ENCODE results near the gene LST1. TPM values are rescaled to one million over a fixed set of nuclear protein-coding genes. Genes with fewer than 3 reads are reported as not detected.

Gene LST1
- total and polyA plus RNA-seq, 2 of the 4 experiments (the other 2 are of a cell fraction) = not detected

GRCh38 chr6:31560697-31561058 is 25.4 kb upstream of the LST1 start:
- H4K8ac ChIP-seq (ENCODE audit: low read depth in 2 of 2, low read length in 2 of 2) = peak overlapping the region in 1 of 2 experiments; percentile 57; a peak in 1 of 4 replicates
- H3K79me1 ChIP-seq (ENCODE audit: low read depth in 1 of 2, low read length in 2 of 2) = peaks cover 9 to 20% of the 10 kb centered on the region in 2 experiments; a peak in 3 of 4 replicates
- no peak overlapping the region for H4K5ac ChIP-seq (ENCODE audit: low read depth, low read length)
- peaks cover 27% of the 10 kb centered on the region for H3K36me3 ChIP-seq (ENCODE audit: control insufficient read depth, insufficient read depth, low read length)
- H4K20me1 ChIP-seq (ENCODE audit: insufficient read depth, low read length) = no peaks in the 10 kb centered on the region
- DNase-seq (no peak), ATAC-seq (ENCODE audit: low read depth) (no peak)
- H3K4me3 ChIP-seq (ENCODE audit: insufficient read depth, low read depth, low read length) = no peak overlapping the region
- no peak overlapping the region for H2BK15ac ChIP-seq (ENCODE audit: low read depth, low read length)
- H2AFZ ChIP-seq (replicated peaks; ENCODE audit: low read length, poor library complexity) = no peak overlapping the region
- peak overlapping the region; percentile 8; the same call in 1 of the 2 replicates for H3K14ac ChIP-seq (replicated peaks; ENCODE audit: low read depth, low read length)
- no peaks in the 10 kb centered on the region for H3K9me3 ChIP-seq (ENCODE audit: control insufficient read depth, insufficient read depth, low read length)
- peak overlapping the region; percentile 29; the same call in 1 of the 2 replicates for H2AK5ac ChIP-seq (ENCODE audit: low read depth, low read length)
- H3K4me2 ChIP-seq (ENCODE audit: low read depth, low read length) = peak overlapping the region; percentile 27; the same call in 1 of the 2 replicates
- CTCF ChIA-PET = interaction anchor here (0.6 to 0.7 kb wide), 3 partner anchors 13 to 38 kb away, joined by 3 to 6 read pairs (median 4); partner anchors contain the start of gene NFKBIL1
- dilution Hi-C loops (cut with HindIII; ENCODE audit: low sequenced_read_pairs, unreplicated experiment) = no loop called here
- peak overlapping the region; percentile 39; the same call in 1 of the 2 replicates for H2BK120ac ChIP-seq (ENCODE audit: low read depth, low read length)
- TF ChIP-seq MXI1 (IDR thresholded peaks at IDR 0.05; ENCODE audit: borderline replicate concordance, low read depth, low read length) (no peak), FOS (IDR thresholded peaks at IDR 0.05; ENCODE audit: low read depth, low read length) (no peak), MAZ (IDR thresholded peaks at IDR 0.05; ENCODE audit: borderline replicate concordance, low read depth, low read length) (no peak), RAD21 (IDR thresholded peaks at IDR 0.05; ENCODE audit: low read length) (no peak), ELK1 (IDR thresholded peaks at IDR 0.05; ENCODE audit: borderline replicate concordance, low read depth, low read length) (no peak), CHD1 (IDR thresholded peaks at IDR 0.05; ENCODE audit: low read depth, low read length) (no peak), CEBPB (IDR thresholded peaks at IDR 0.05; ENCODE audit: low read depth, low read length) (no peak), USF2 (IDR thresholded peaks at IDR 0.05; ENCODE audit: low read depth, low read length) (no peak)
- intact Hi-C loops (cut with micrococcal nuclease) = loop anchor here (2.0 kb wide), 1 partner anchor 54 kb away; the partner anchor contains the start of gene AIF1
- POLR2A ChIA-PET (ENCODE audit: unreplicated experiment) = no interaction called here
- 0 out of 2 replicates have a peak overlapping the region, but pooled peaks have one; percentile 1 for H3K23ac ChIP-seq (ENCODE audit: low read depth, low read length)
- peak overlapping the region; percentile 80 for H2AK9ac ChIP-seq (replicated peaks; ENCODE audit: low read depth, low read length, poor library complexity)
- H3K56ac ChIP-seq (ENCODE audit: extremely low read depth, insufficient read depth, low read length) = no peak overlapping the region
- peak overlapping the region; percentile 43; the same call in 1 of the 2 replicates for H2BK20ac ChIP-seq (ENCODE audit: low read depth, low read length)
- no peak overlapping the region; the same call in 1 of the 2 replicates for H3K18ac ChIP-seq (ENCODE audit: low read depth, low read length)
- peak overlapping the region; percentile 46 for H2BK5ac ChIP-seq (ENCODE audit: low read depth, low read length, poor library complexity, severe bottlenecking)
- H3K9me1 ChIP-seq (ENCODE audit: insufficient read depth, low read length) = peaks cover 19% of the 10 kb centered on the region; the same call in 1 of the 2 replicates
- peak overlapping the region; percentile 2 for H3K4ac ChIP-seq (ENCODE audit: low read depth, low read length)
- H4K91ac ChIP-seq (ENCODE audit: insufficient read depth, low read depth, low read length) = no peak overlapping the region
- in situ Hi-C loops (cut with MboI; ENCODE audit: low sequenced_read_pairs) = no loop called here
- no TSS peak for BruUV-seq (replicated peaks)
- H3K9ac ChIP-seq (ENCODE audit: low read depth, low read length) = no peak overlapping the region
- no peaks in the 10 kb centered on the region for H3K27me3 ChIP-seq (ENCODE audit: control insufficient read depth, insufficient read depth, low read length)
- H3K27ac ChIP-seq (ENCODE audit: insufficient read depth, low read length) = no peak overlapping the region
- H3K4me1 ChIP-seq (ENCODE audit: control insufficient read depth, insufficient read depth, low read length) = peaks cover 18% of the 10 kb centered on the region
